A549 (cell line): ENCODE results near the gene MRTFB. TPM values are rescaled to one million over a fixed set of nuclear protein-coding genes. Genes with fewer than 3 reads are reported as not detected.
A peak's percentile ranks its signal among the peaks of the same experiment; 100 is the strongest.

ENCODE experiments used
- ATAC-seq, 2 experiments: fragments of 200-7000 bp in 1 of 2; fragments of >200 bp in 1 of 2; cut with Nextera tagmentation in 1 of 2; cut with Tn5 transposase in 1 of 2; 3 replicates each; pipeline versions ENCODE4 v1.8.0 to v1.9.1; 2018 to 2020; ENCODE audit warnings: mild to moderate bottlenecking in 1 of 2, moderate library complexity in 1 of 2
- CTCF ChIA-PET: fragments of 300-600 bp; sonication (Branson Sonifier 250); formaldehyde crosslinking; extraction: SDS; loops from one replicate; lab custom pipeline; 2021; ENCODE audit warnings: antibody characterized with exemption, inconsistent platforms; lab: Yijun Ruan, JAX
- POLR2A ChIA-PET: fragments of 350-600 bp; formaldehyde crosslinking; extraction: SDS; loops from one replicate; lab custom pipeline; 2021; ENCODE audit warnings: antibody characterized with exemption, inconsistent platforms; lab: Yijun Ruan, JAX
- DNase-seq, 2 experiments: peaks; one replicate each; pipeline versions ENCODE4 v3.0.0 to v3.0.0-alpha.2; 2011 to 2016; ENCODE audit warnings: low read depth in 1 of 2, low spot score in 1 of 2
- FAIRE-seq: peaks from 2 replicates; lab custom pipeline; 2011; peaks lifted over from hg19 to GRCh38; lab: Jason Lieb, UNC
- H3K27ac ChIP-seq, 2 experiments: fragments of >200 bp; sonication (Bioruptor Twin); formaldehyde crosslinking; 3 replicates each; pipeline ENCODE4 v1.5.1; 2016 to 2017
- H3K4me1 ChIP-seq: fragments of >200 bp; sonication (Bioruptor Twin); formaldehyde crosslinking; 3 replicates; pipeline ENCODE4 v1.6.1; 2016
- H3K4me2 ChIP-seq: fragments of >200 bp; sonication (Bioruptor Twin); formaldehyde crosslinking; 3 replicates; pipeline ENCODE4 v1.6.1; 2016
- H3K4me3 ChIP-seq: fragments of >200 bp; sonication (Bioruptor Twin); formaldehyde crosslinking; 3 replicates; pipeline ENCODE4 v1.5.1; 2016
- H3K9me3 ChIP-seq: fragments of >200 bp; sonication (Bioruptor Twin); formaldehyde crosslinking; 3 replicates; pipeline ENCODE4 v1.6.1; 2016
- BHLHE40 ChIP-seq: IDR thresholded peaks from 2 replicates; pipeline ENCODE4 v1.6.1; 2012; ENCODE audit warnings: low read depth, low read length, inconsistent platforms
- CBX2 ChIP-seq: fragments of 200-600 bp; sonication (generic); IDR thresholded peaks from 2 replicates; pipeline ENCODE4 v1.6.1; 2016; ENCODE audit warnings: low read depth, mild to moderate bottlenecking, borderline replicate concordance
- EP300 ChIP-seq, 2 experiments: fragments of >200 bp; sonication (Bioruptor Twin); formaldehyde crosslinking; IDR thresholded peaks; 2 replicates in 1 of 2; 3 replicates in 1 of 2; pipeline ENCODE4 v1.6.1; 2016 to 2017
- FOSB ChIP-seq: fragments of 250-450 bp; sonication (Bioruptor Pico); IDR thresholded peaks from 2 replicates; pipeline ENCODE4 v1.5.0; 2020; ENCODE audit warnings: mild to moderate bottlenecking, moderate library complexity
- GATA3 ChIP-seq: IDR thresholded peaks from 2 replicates; pipeline ENCODE4 v1.6.1; 2012; ENCODE audit warnings: borderline replicate concordance
- HDAC2 ChIP-seq: fragments of 200-600 bp; sonication (generic); IDR thresholded peaks from 2 replicates; pipeline ENCODE4 v1.6.1; 2016
- HOXB13 ChIP-seq: fragments of 250-450 bp; sonication (Bioruptor Pico); IDR thresholded peaks from 2 replicates; pipeline ENCODE4 v1.5.0; 2020; ENCODE audit warnings: low read depth, mild to moderate bottlenecking, moderate library complexity
- KDM1A ChIP-seq: fragments of 200-600 bp; sonication (generic); IDR thresholded peaks from 2 replicates; pipeline ENCODE4 v1.6.1; 2016; ENCODE audit warnings: low read depth, mild to moderate bottlenecking
- MAFK ChIP-seq: fragments of 450-650 bp; IDR thresholded peaks from 2 replicates; pipeline ENCODE4 v1.6.1; 2014; ENCODE audit not compliant: partially characterized antibody
- MAZ ChIP-seq: fragments of 150-350 bp; IDR thresholded peaks from 2 replicates; pipeline ENCODE4 v1.6.1; 2014; ENCODE audit warnings: antibody characterized with exemption, low read depth, low read length, borderline replicate concordance
- PBX3 ChIP-seq: IDR thresholded peaks from 2 replicates; pipeline ENCODE4 v1.6.1; 2012
- PHF8 ChIP-seq: fragments of 200-600 bp; sonication (generic); IDR thresholded peaks from 2 replicates; pipeline ENCODE4 v1.6.1; 2016; ENCODE audit warnings: low read depth, mild to moderate bottlenecking, antibody characterized with exemption, moderate library complexity, borderline replicate concordance
- POLR2AphosphoS2 ChIP-seq: conservative IDR thresholded peaks from 2 replicates; pipeline ENCODE4 v1.6.1; 2012; ENCODE audit warnings: low read length, improper control_type of control experiment, inconsistent platforms
- RCOR1 ChIP-seq: fragments of 150-350 bp; IDR thresholded peaks from 2 replicates; pipeline ENCODE4 v1.6.1; 2014; ENCODE audit warnings: antibody characterized with exemption, low read length, low read depth
- RFX5 ChIP-seq: fragments of 450-650 bp; IDR thresholded peaks from 2 replicates; pipeline ENCODE4 v1.7.1; 2014; ENCODE audit warnings: antibody characterized with exemption, mild to moderate bottlenecking, moderate library complexity
- ZC3H11A ChIP-seq: fragments of 450-650 bp; IDR thresholded peaks from 2 replicates; pipeline ENCODE4 v1.6.1; 2014; ENCODE audit warnings: antibody characterized with exemption, mild to moderate bottlenecking
- ZNF302 ChIP-seq: fragments of 250-450 bp; sonication (Bioruptor Pico); IDR thresholded peaks from 2 replicates; pipeline ENCODE4 v1.9.0; 2021; ENCODE audit warnings: inconsistent platforms, mild to moderate bottlenecking, moderate library complexity
- WGBS: methylation state at CpG from one replicate; pipeline ENCODE4 v1.1.6; 2017; ENCODE audit errors: missing lambda C conversion rate; 5-methylcytosine and 5-hydroxymethylcytosine counted together
- polyA plus RNA-seq, 4 experiments: library from polyadenylated mRNA; depleted of rRNA in 3 of 4; stranded (reverse); fragments of >200 nt; fragmentation: RNase III in 1 of 4; extraction: RNeasy Plus Mini Kit Qiagen cat#74134 plus additional on column Dnase treatment in 1 of 4; gene quantifications; 2 replicates in 3 of 4; 3 replicates in 1 of 4; pipeline ENCODE4 v1.2.3, GENCODE V29; 2011 to 2017
- TF ChIP-seq, protein P1 (sequence below): IDR thresholded peaks from 2 replicates; pipeline ENCODE4 v1.6.1; 2012
- TF ChIP-seq, protein P2 (sequence below): fragments of >200 bp; sonication (Bioruptor Twin); formaldehyde crosslinking; IDR thresholded peaks from 3 replicates; pipeline ENCODE4 v1.5.1; 2016
- TF ChIP-seq, protein P3 (sequence below): fragments of 150-350 bp; IDR thresholded peaks from 2 replicates; pipeline ENCODE4 v1.6.1; 2014; ENCODE audit warnings: low read depth, mild to moderate bottlenecking, low read length

The MRTFB gene
- polyA plus RNA-seq, 2 of the 4 experiments (the other 2 are of a cell fraction) = 13.7 to 24.2 TPM

- Histone ChIP-seq H3K27ac (no peak overlapping the region), H3K4me2 (no peak overlapping the region), H3K9me3 (no peaks in the 10 kb centered on the region), H3K4me3 (no peak overlapping the region), H3K4me1 (no peaks in the 10 kb centered on the region)
- FAIRE-seq (no peak), DNase-seq (no peak), ATAC-seq (no peak)
- POLR2A ChIA-PET = no interaction called here
- WGBS = 74% methylated on average over 6 of the region's 6 CpGs
- TF ChIP-seq ZNF302 (CRISPR knock-in tag) = no peak
- TF ChIP-seq KDM1A = no peak
- TF ChIP-seq RFX5 = no peak
- no peak for TF ChIP-seq POLR2AphosphoS2
- CTCF ChIA-PET = interaction anchor here (0.8 to 3.1 kb wide), 2 partner anchors 10 to 316 kb away, joined by 3 to 15 read pairs; no protein-coding TSS in a partner anchor
Measured at GRCh38 chr16:14239791-14240190, 168.7 kb downstream of the MRTFB start.

- H3K9me3 ChIP-seq = no peaks in the 10 kb centered on the region
- no peak overlapping the region for H3K4me3 ChIP-seq
- H3K27ac ChIP-seq = no peak overlapping the region
- ChIA-PET POLR2A (no interaction called here), CTCF (interaction anchor here (0.8 to 3.1 kb wide), 2 partner anchors 9 to 317 kb away, joined by 3 to 15 read pairs; no protein-coding TSS in a partner anchor)
- FAIRE-seq (no peak), ATAC-seq (no peak), DNase-seq (no peak)
- H3K4me1 ChIP-seq = no peaks in the 10 kb centered on the region
- peak; percentile 41 for TF ChIP-seq MAFK
- TF ChIP-seq CBX2 = no peak
- WGBS = 89% methylated on average over 10 of the region's 10 CpGs
- no peak overlapping the region for H3K4me2 ChIP-seq
Measured at GRCh38 chr16:14240219-14240843, 169.2 kb downstream of the MRTFB start.

GRCh38 chr16:14240964-14241363 is 169.8 kb downstream of the MRTFB start:
- CTCF ChIA-PET = interaction anchor here (3.1 kb wide), 1 partner anchor 9 kb away, joined by 15 read pairs; no protein-coding TSS in a partner anchor
- ATAC-seq (no peak), FAIRE-seq (no peak), DNase-seq (no peak)
- Histone ChIP-seq H3K4me3 (no peak overlapping the region), H3K27ac (no peak overlapping the region), H3K9me3 (no peaks in the 10 kb centered on the region), H3K4me1 (no peaks in the 10 kb centered on the region), H3K4me2 (no peak overlapping the region)
- no peak for TF ChIP-seq BHLHE40
- no peak for TF ChIP-seq FOSB (CRISPR knock-in tag)
- TF ChIP-seq RCOR1 = no peak
- TF ChIP-seq, protein P1, sequence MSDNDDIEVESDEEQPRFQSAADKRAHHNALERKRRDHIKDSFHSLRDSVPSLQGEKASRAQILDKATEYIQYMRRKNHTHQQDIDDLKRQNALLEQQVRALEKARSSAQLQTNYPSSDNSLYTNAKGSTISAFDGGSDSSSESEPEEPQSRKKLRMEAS = no peak
- no peak for TF ChIP-seq ZC3H11A
- no peak for TF ChIP-seq GATA3
- TF ChIP-seq PBX3 = no peak
- TF ChIP-seq HDAC2 = no peak
- TF ChIP-seq, protein P2, sequence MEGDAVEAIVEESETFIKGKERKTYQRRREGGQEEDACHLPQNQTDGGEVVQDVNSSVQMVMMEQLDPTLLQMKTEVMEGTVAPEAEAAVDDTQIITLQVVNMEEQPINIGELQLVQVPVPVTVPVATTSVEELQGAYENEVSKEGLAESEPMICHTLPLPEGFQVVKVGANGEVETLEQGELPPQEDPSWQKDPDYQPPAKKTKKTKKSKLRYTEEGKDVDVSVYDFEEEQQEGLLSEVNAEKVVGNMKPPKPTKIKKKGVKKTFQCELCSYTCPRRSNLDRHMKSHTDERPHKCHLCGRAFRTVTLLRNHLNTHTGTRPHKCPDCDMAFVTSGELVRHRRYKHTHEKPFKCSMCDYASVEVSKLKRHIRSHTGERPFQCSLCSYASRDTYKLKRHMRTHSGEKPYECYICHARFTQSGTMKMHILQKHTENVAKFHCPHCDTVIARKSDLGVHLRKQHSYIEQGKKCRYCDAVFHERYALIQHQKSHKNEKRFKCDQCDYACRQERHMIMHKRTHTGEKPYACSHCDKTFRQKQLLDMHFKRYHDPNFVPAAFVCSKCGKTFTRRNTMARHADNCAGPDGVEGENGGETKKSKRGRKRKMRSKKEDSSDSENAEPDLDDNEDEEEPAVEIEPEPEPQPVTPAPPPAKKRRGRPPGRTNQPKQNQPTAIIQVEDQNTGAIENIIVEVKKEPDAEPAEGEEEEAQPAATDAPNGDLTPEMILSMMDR = no peak
- TF ChIP-seq MAZ = no peak
- no peak for TF ChIP-seq PHF8
- no peak for TF ChIP-seq EP300 (IDR thresholded peaks at IDR 0.05)
- TF ChIP-seq, protein P3, sequence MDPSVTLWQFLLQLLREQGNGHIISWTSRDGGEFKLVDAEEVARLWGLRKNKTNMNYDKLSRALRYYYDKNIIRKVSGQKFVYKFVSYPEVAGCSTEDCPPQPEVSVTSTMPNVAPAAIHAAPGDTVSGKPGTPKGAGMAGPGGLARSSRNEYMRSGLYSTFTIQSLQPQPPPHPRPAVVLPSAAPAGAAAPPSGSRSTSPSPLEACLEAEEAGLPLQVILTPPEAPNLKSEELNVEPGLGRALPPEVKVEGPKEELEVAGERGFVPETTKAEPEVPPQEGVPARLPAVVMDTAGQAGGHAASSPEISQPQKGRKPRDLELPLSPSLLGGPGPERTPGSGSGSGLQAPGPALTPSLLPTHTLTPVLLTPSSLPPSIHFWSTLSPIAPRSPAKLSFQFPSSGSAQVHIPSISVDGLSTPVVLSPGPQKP = no peak
- TF ChIP-seq HOXB13 (CRISPR knock-in tag) = no peak
- WGBS = 84% methylated on average over 7 of the region's 7 CpGs
- POLR2A ChIA-PET = no interaction called here
